ENCODE measurements around the gene TNNI3K. TPM values are rescaled to one million over a fixed set of nuclear protein-coding genes. Genes with fewer than 3 reads are reported as not detected.
A peak's percentile ranks its signal among the peaks of the same experiment; 100 is the strongest.

TNNI3K gene, protein sequence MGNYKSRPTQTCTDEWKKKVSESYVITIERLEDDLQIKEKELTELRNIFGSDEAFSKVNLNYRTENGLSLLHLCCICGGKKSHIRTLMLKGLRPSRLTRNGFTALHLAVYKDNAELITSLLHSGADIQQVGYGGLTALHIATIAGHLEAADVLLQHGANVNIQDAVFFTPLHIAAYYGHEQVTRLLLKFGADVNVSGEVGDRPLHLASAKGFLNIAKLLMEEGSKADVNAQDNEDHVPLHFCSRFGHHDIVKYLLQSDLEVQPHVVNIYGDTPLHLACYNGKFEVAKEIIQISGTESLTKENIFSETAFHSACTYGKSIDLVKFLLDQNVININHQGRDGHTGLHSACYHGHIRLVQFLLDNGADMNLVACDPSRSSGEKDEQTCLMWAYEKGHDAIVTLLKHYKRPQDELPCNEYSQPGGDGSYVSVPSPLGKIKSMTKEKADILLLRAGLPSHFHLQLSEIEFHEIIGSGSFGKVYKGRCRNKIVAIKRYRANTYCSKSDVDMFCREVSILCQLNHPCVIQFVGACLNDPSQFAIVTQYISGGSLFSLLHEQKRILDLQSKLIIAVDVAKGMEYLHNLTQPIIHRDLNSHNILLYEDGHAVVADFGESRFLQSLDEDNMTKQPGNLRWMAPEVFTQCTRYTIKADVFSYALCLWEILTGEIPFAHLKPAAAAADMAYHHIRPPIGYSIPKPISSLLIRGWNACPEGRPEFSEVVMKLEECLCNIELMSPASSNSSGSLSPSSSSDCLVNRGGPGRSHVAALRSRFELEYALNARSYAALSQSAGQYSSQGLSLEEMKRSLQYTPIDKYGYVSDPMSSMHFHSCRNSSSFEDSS
- total RNA-seq: not detected
- polyA plus RNA-seq: 1 to 10 TPM in 1 of 2 donors, under 1 TPM in 1; 0.41 to 1.4 TPM
- long read RNA-seq, donor 1: 0 reads
- long read RNA-seq, donor 2: 0 reads
- long read RNA-seq, donor 3: 0 reads
- long read RNA-seq, donor 4: 0 reads
- long read RNA-seq, donor 5: 0 reads

DNA sequence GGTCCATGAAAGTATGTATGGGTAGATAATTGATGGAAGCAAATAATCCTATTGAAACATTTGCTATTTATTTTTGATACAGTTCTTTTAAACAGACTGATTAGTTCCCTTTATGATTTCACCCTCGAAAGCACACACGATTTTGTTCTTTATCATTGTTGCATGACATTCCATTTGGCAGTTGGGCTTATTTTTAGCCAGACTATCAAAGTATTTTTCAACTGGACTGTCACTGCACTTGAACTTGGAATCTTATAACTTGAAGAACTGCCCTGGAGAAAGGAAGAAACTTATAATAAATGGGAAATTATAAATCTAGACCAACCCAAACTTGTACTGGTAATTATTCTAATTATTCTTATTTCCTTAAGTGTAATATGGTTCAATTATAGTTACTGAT is at the start of gene TNNI3K:
Gene TNNI3K (plus strand): TSS at position 235 of the 400 bp plus-strand sequence. CDS start 65 bp downstream, at position 300.
- H3K4me1 ChIP-seq (ENCODE audit: control insufficient read depth in 5 of 5, insufficient read depth in 5 of 5, low read length in 5 of 5): no peaks in the 10 kb centered on the region
- WGBS, 2 donors: 85 to 90% methylated on average over 2 of the region's 2 CpGs

DNA sequence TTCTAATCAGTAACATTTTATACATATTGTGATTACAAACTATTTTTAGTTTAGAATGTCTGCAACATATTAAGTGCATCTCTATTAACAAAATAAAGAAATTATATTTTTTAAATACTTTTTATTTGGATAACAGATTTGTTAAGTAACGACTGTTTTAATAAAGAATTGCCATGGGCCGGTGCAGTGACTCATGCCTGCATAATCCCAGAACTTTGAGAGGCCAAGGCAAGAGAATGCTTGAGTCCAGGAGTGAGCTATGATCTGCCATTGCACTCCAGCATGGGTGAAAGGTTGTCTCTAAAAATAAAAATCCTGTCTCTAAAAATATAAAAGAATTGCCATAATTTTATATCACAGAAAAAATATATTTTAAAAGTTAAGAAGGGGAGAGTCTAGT is 41.3 kb upstream of the TNNI3K start:
- H3K9ac ChIP-seq (ENCODE audit: insufficient read depth in 1 of 2, low read length in 2 of 2): no peak overlapping the region
- no peaks in the 10 kb centered on the region for H3K36me3 ChIP-seq (ENCODE audit: control insufficient read depth in 4 of 4, insufficient read depth in 4 of 4, low read length in 4 of 4)
- 73 to 90% methylated on average over 2 of the region's 2 CpGs for WGBS, 2 donors
- ATAC-seq (ENCODE audit: insufficient read depth, low FRiP score): no peak
- peaks cover 0 to 1% (median 0%) of the 10 kb centered on the region in 5 donors for H3K4me1 ChIP-seq (ENCODE audit: control insufficient read depth in 5 of 5, insufficient read depth in 5 of 5, low read length in 5 of 5)
- peaks cover 0 to 2% (median 0%) of the 10 kb centered on the region in 3 donors for H3K27me3 ChIP-seq (ENCODE audit: control insufficient read depth in 3 of 3, insufficient read depth in 3 of 3, low read length in 2 of 3)
- no peak overlapping the region for H3K27ac ChIP-seq (ENCODE audit: low read depth in 1 of 2, low read length in 1 of 2)
- H3K4me3 ChIP-seq: no peak overlapping the region
- no peak for DNase-seq
- H3K9me3 ChIP-seq (ENCODE audit: control insufficient read depth in 4 of 4, insufficient read depth in 3 of 4, low read length in 3 of 4): no peaks in the 10 kb centered on the region
- TF ChIP-seq, protein P1, sequence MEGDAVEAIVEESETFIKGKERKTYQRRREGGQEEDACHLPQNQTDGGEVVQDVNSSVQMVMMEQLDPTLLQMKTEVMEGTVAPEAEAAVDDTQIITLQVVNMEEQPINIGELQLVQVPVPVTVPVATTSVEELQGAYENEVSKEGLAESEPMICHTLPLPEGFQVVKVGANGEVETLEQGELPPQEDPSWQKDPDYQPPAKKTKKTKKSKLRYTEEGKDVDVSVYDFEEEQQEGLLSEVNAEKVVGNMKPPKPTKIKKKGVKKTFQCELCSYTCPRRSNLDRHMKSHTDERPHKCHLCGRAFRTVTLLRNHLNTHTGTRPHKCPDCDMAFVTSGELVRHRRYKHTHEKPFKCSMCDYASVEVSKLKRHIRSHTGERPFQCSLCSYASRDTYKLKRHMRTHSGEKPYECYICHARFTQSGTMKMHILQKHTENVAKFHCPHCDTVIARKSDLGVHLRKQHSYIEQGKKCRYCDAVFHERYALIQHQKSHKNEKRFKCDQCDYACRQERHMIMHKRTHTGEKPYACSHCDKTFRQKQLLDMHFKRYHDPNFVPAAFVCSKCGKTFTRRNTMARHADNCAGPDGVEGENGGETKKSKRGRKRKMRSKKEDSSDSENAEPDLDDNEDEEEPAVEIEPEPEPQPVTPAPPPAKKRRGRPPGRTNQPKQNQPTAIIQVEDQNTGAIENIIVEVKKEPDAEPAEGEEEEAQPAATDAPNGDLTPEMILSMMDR (IDR thresholded peaks at IDR 0.05; ENCODE audit: control extremely low read depth, extremely low read depth): no peak

More for the DNA sequence above, at the start of gene TNNI3K:
- Histone ChIP-seq H3K36me3 (ENCODE audit: control insufficient read depth in 4 of 4, insufficient read depth in 4 of 4, low read length in 4 of 4) (no peaks in the 10 kb centered on the region), H3K4me3 (no peak within 1 kb of the TSS), H3K9me3 (ENCODE audit: control insufficient read depth in 4 of 4, insufficient read depth in 3 of 4, low read length in 3 of 4) (no peaks in the 10 kb centered on the region), H3K27ac (ENCODE audit: low read depth in 1 of 2, low read length in 1 of 2) (peak within 1 kb of the TSS in 1 of 2 donors; percentile 66), H3K9ac (ENCODE audit: insufficient read depth in 1 of 2, low read length in 2 of 2) (no peak within 1 kb of the TSS), H3K27me3 (ENCODE audit: control insufficient read depth in 3 of 3, insufficient read depth in 3 of 3, low read length in 2 of 3) (no peaks in the 10 kb centered on the region)
- TF ChIP-seq, protein P1 (IDR thresholded peaks at IDR 0.05; ENCODE audit: control extremely low read depth, extremely low read depth): no peak
- DNase-seq (no peak), ATAC-seq (ENCODE audit: insufficient read depth, low FRiP score) (no peak)

DNA sequence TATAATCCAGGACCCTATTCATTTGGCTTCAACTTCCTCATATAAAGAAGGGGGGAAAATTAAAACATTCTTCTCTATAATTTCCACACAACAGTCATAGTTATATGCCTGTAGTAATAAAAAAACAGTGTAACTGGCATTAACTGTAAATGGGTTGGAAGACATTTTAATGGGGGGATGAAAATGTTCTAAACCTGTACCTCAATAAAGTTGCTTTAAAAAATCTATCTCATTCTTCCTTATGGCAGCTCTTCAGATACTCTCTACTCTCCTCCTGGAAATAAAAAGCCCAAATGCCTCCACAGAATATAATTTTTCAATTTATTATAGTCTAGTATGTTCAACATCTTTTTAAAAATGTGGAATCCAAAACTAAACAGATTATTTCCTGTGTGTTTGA is 39.8 kb upstream of the TNNI3K start:
- Histone ChIP-seq H3K4me1 (ENCODE audit: control insufficient read depth in 5 of 5, insufficient read depth in 5 of 5, low read length in 5 of 5) (peaks cover 0 to 9% (median 0%) of the 10 kb centered on the region in 5 donors), H3K4me3 (no peak overlapping the region), H3K9me3 (ENCODE audit: control insufficient read depth in 4 of 4, insufficient read depth in 3 of 4, low read length in 3 of 4) (no peaks in the 10 kb centered on the region), H3K27ac (ENCODE audit: low read depth in 1 of 2, low read length in 1 of 2) (no peak overlapping the region), H3K36me3 (ENCODE audit: control insufficient read depth in 4 of 4, insufficient read depth in 4 of 4, low read length in 4 of 4) (no peaks in the 10 kb centered on the region), H3K27me3 (ENCODE audit: control insufficient read depth in 3 of 3, insufficient read depth in 3 of 3, low read length in 2 of 3) (peaks cover 0 to 2% (median 0%) of the 10 kb centered on the region in 3 donors), H3K9ac (ENCODE audit: insufficient read depth in 1 of 2, low read length in 2 of 2) (no peak overlapping the region)
- ATAC-seq (ENCODE audit: insufficient read depth, low FRiP score) (no peak), DNase-seq (no peak)
- TF ChIP-seq, protein P1 (IDR thresholded peaks at IDR 0.05; ENCODE audit: control extremely low read depth, extremely low read depth): no peak

Measured in lung (tissue), 16 donors.